ENCODE results near the gene COL4A3.

Gene COL4A3

GRCh38 chr2:227348324-227348723, 183.9 kb downstream of the COL4A3 start:
- no peak for DNase-seq

GRCh38 chr2:227349989-227350612, 185.7 kb downstream of the COL4A3 start:
- DNase-seq, result no peak

DNA sequence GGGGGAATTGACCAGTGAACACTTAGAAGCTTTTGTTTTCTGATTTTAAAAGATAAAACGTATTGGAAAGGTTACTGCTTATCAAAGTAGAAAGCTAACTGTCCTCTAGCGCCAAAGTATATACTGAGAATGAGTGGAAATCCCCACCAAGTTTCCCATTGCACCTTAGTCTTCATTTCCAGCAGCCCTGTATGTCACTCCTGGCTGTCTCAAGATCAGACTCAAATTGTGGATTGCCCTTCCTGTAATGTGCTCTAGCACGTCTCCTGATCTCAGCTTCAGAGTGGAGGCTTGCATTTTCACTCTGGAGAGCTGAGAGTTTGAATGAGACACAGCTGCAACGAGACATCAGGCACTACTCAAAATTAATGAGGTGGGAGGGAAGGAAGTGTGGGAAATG, 187.2 kb downstream of the COL4A3 start:
- peak; percentile 10 for DNase-seq

DNA sequence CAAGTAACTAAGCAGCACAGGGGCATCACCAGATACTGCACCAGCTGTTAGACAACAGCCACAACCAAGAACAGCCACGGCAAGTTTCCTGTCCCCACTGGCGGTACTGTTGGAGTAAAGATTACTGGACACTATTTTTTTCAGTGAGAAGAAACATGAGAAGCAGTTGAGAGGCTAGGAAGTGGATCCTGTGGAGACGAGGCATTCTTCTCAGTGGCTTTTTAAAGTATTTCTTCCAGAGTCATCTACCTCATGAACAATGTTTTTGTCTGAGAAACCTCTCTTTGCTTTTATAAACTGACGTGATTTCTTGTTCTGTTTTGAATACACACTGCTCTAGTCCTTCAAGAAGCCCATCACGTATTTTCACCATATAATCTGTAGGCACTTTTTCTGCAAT, 195.9 kb downstream of the COL4A3 start:
- no peak for DNase-seq

- peak; percentile 17 for DNase-seq
Measured at GRCh38 chr2:227363756-227364155, 199.3 kb downstream of the COL4A3 start.

Data from activated CD4-positive, alpha-beta T cell treated with anti-CD3 and anti-CD28 coated beads, Interleukin-2, Interleukin-6, amounts not matched to agents 100 ng/mL and 50 ng/mL, durations not matched to agents 16 hours and 8 hours (primary cell).